HepG2 (cell line): ENCODE results near the gene CYP2C19. TPM values are rescaled to one million over a fixed set of nuclear protein-coding genes. Genes with fewer than 3 reads are reported as not detected.

Experiments used
- ATAC-seq: fragments of 200-7000 bp; cut with Tn5 transposase; 3 replicates; pipeline ENCODE4 v1.9.1; 2020; ENCODE audit warnings: mild to moderate bottlenecking, moderate library complexity
- BruUV-seq: library from RNA; stranded (reverse); fragments of 400-500 nt; replicated peaks from 2 replicates; lab custom pipeline; 2021; lab: Mats Ljungman, UMichigan
- CTCF ChIA-PET: fragments of 300-600 bp; formaldehyde crosslinking; extraction: SDS; loops from one replicate; lab custom pipeline; 2021; ENCODE audit warnings: low total read pairs, inconsistent platforms, low intra/inter-chr PET ratio; lab: Yijun Ruan, JAX
- POLR2A ChIA-PET: fragments of 350-600 bp; sonication (Branson Sonifier 250); formaldehyde crosslinking; loops from one replicate; lab custom pipeline; 2020; ENCODE audit warnings: antibody characterized with exemption, inconsistent platforms; lab: Yijun Ruan, JAX
- DNase-seq: peaks from one replicate; pipeline ENCODE4 v3.0.0-alpha.2; 2015; ENCODE audit warnings: low spot score
- FAIRE-seq: peaks from 3 replicates; lab custom pipeline; 2011; peaks lifted over from hg19 to GRCh38; lab: Jason Lieb, UNC
- H2AFZ ChIP-seq: one replicate; pipeline ENCODE4 v1.6.1; 2011; ENCODE audit warnings: low read length, inconsistent platforms
- H3K27ac ChIP-seq: fragments of 300-600 bp; 3 replicates; pipeline ENCODE4 v1.8.0; 2011; ENCODE audit warnings: mixed run types, mild to moderate bottlenecking, mixed read lengths, low read length, inconsistent platforms; ENCODE audit not compliant: insufficient read depth; ENCODE audit errors: extremely low read length
- H3K27me3 ChIP-seq, 2 experiments: fragments of 200-600 bp in 1 of 2; 2 replicates in 1 of 2; 3 replicates in 1 of 2; pipeline versions ENCODE4 v1.6.0 to v1.8.0; 2011; ENCODE audit warnings: low read length in 2 of 2, mild to moderate bottlenecking in 2 of 2, moderate library complexity in 2 of 2, inconsistent platforms in 1 of 2; ENCODE audit not compliant: insufficient read depth in 2 of 2, control insufficient read depth in 1 of 2
- H3K36me3 ChIP-seq, 2 experiments: fragments of 200-600 bp in 1 of 2; replicated peaks in 1 of 2; 2 replicates in 1 of 2; 3 replicates in 1 of 2; pipeline versions ENCODE4 v1.5.1 to v1.8.0; 2011; ENCODE audit warnings: low read length in 2 of 2, inconsistent platforms in 1 of 2; ENCODE audit not compliant: insufficient read depth in 2 of 2, control insufficient read depth in 1 of 2
- H3K4me1 ChIP-seq: 2 replicates; pipeline ENCODE4 v1.5.1; 2012; ENCODE audit warnings: low read length, inconsistent platforms; ENCODE audit not compliant: insufficient read depth
- H3K4me2 ChIP-seq: 2 replicates; pipeline ENCODE4 v1.6.0; 2011; ENCODE audit warnings: low read depth, low read length, inconsistent platforms
- H3K4me3 ChIP-seq, 3 experiments: fragments of 200-600 bp in 1 of 3; sonication (generic), shearing (Covaris generic) in 1 of 3; replicated peaks in 1 of 3; 2 replicates each; pipeline ENCODE4 v1.5.1; 2011 to 2016; ENCODE audit warnings: low read length in 3 of 3, inconsistent platforms in 2 of 3, low read depth in 2 of 3, mild to moderate bottlenecking in 2 of 3, control low read depth in 1 of 3, mixed read lengths in 1 of 3; ENCODE audit not compliant: insufficient read depth in 1 of 3
- H3K79me2 ChIP-seq: one replicate; pipeline ENCODE4 v1.6.1; 2011; ENCODE audit warnings: low read length, inconsistent platforms; ENCODE audit not compliant: insufficient read depth
- H3K9ac ChIP-seq: 2 replicates; pipeline ENCODE4 v1.6.0; 2011; ENCODE audit warnings: mild to moderate bottlenecking, low read depth, low read length, inconsistent platforms; ENCODE audit not compliant: insufficient read depth
- H3K9me3 ChIP-seq: 2 replicates; pipeline ENCODE4 v1.5.1; 2012; ENCODE audit warnings: mild to moderate bottlenecking, low read length
- H4K20me1 ChIP-seq: 2 replicates; pipeline ENCODE4 v1.6.0; 2011; ENCODE audit warnings: inconsistent platforms, mild to moderate bottlenecking, low read length, moderate library complexity; ENCODE audit not compliant: insufficient read depth
- JUND ChIP-seq: sonication (generic); formaldehyde crosslinking; IDR thresholded peaks from 2 replicates; pipeline ENCODE4 v1.8.0; 2022; ENCODE audit warnings: mild to moderate bottlenecking, missing genetic modification reagents
- KMT2B ChIP-seq: IDR thresholded peaks from 2 replicates; pipeline ENCODE4 v1.6.1; 2016; ENCODE audit warnings: missing genetic modification reagents, missing compliant biosample characterization
- NRL ChIP-seq: sonication (generic); formaldehyde crosslinking; IDR thresholded peaks from 2 replicates; pipeline ENCODE4 v1.5.0; 2020; ENCODE audit warnings: missing genetic modification reagents, mild to moderate bottlenecking, moderate library complexity, borderline replicate concordance
- ONECUT2 ChIP-seq: sonication (generic); formaldehyde crosslinking; IDR thresholded peaks from 2 replicates; pipeline ENCODE4 v1.4.0; 2020; ENCODE audit warnings: missing genetic modification reagents
- SALL2 ChIP-seq: sonication (generic); formaldehyde crosslinking; IDR thresholded peaks from 2 replicates; pipeline ENCODE4 v1.8.1; 2023; ENCODE audit warnings: mild to moderate bottlenecking, missing genetic modification reagents, inconsistent platforms
- ZFP82 ChIP-seq: sonication (generic); formaldehyde crosslinking; IDR thresholded peaks from 2 replicates; pipeline ENCODE4 v1.5.1; 2020; ENCODE audit warnings: mild to moderate bottlenecking, missing genetic modification reagents, borderline replicate concordance
- ZHX2 ChIP-seq, 2 experiments: sonication (generic) in 1 of 2; formaldehyde crosslinking in 1 of 2; IDR thresholded peaks; 2 replicates each; pipeline versions ENCODE4 v1.6.1 to v1.9.0; 2014 to 2022; ENCODE audit warnings: antibody characterized with exemption in 1 of 2, borderline replicate concordance in 1 of 2, inconsistent platforms in 1 of 2, low read depth in 1 of 2, missing genetic modification reagents in 1 of 2
- ZNF17 ChIP-seq: sonication (generic); formaldehyde crosslinking; IDR thresholded peaks from 2 replicates; pipeline ENCODE4 v1.5.0; 2020; ENCODE audit warnings: mild to moderate bottlenecking, missing genetic modification reagents
- ZNF512B ChIP-seq: sonication (generic); formaldehyde crosslinking; IDR thresholded peaks from 2 replicates; pipeline ENCODE4 v1.5.1; 2020; ENCODE audit warnings: missing genetic modification reagents, mild to moderate bottlenecking, borderline replicate concordance
- ZNF619 ChIP-seq: sonication (generic); formaldehyde crosslinking; IDR thresholded peaks from 2 replicates; pipeline ENCODE4 v1.4.0; 2020; ENCODE audit warnings: mild to moderate bottlenecking, missing genetic modification reagents
- ZNF790 ChIP-seq: sonication (generic); formaldehyde crosslinking; IDR thresholded peaks from 2 replicates; pipeline ENCODE4 v1.8.0; 2022; ENCODE audit warnings: missing genetic modification reagents, mild to moderate bottlenecking, borderline replicate concordance
- ZNF891 ChIP-seq: sonication (generic); formaldehyde crosslinking; IDR thresholded peaks from 2 replicates; pipeline ENCODE4 v1.5.0; 2020; ENCODE audit warnings: mild to moderate bottlenecking, missing genetic modification reagents
- WGBS: methylation state at CpG from one replicate; pipeline ENCODE4 v1.1.6; 2017; ENCODE audit warnings: low lambda C conversion rate; 5-methylcytosine and 5-hydroxymethylcytosine counted together
- in situ Hi-C: cut with HindIII; loops from 2 replicates; pipeline ENCODE4 v1.10.0; 2017; ENCODE audit warnings: low pct_unique_long_range_greater_than_20kb; ENCODE audit not compliant: extremely low pct_ligation_motif_present
- intact Hi-C: fragments of 100-400 bp; cut with micrococcal nuclease; formaldehyde crosslinking; loops from one replicate; pipeline ENCODE4 v1.10.0; 2022; ENCODE audit not compliant: unreplicated experiment
- polyA plus RNA-seq, 8 experiments: library from polyadenylated mRNA; depleted of rRNA in 3 of 8; stranded (reverse) in 7 of 8; unstranded in 1 of 8; fragments of >200 nt; fragmentation: Illumina TruSeq in 4 of 8; extraction: Trizol in 4 of 8; gene quantifications; 2 replicates each; pipeline versions ENCODE4 v1.2.1 to v1.2.3, GENCODE V29; 2011 to 2016; ENCODE audit warnings: low read depth in 4 of 8, missing spikeins in 1 of 8, mixed read lengths in 1 of 8; ENCODE audit not compliant: insufficient read depth in 1 of 8
- total RNA-seq, 5 experiments: library from RNA; depleted of rRNA; stranded (reverse); fragments of >200 nt; fragmentation: Illumina TruSeq; extraction: Trizol; gene quantifications; 2 replicates each; pipeline ENCODE4 v1.2.3, GENCODE V29; 2016; ENCODE audit warnings: low read depth in 1 of 5
- TF ChIP-seq, protein P1 (sequence below): IDR thresholded peaks from 2 replicates; pipeline ENCODE4 v1.6.1; 2018; ENCODE audit warnings: missing genetic modification reagents
- TF ChIP-seq, protein P2 (sequence below): sonication (generic); formaldehyde crosslinking; IDR thresholded peaks from 2 replicates; pipeline ENCODE4 v1.5.0; 2020; ENCODE audit warnings: missing genetic modification reagents, mild to moderate bottlenecking, borderline replicate concordance

Gene CYP2C19
- total and polyA plus RNA-seq, 2 of the 13 experiments (the other 11 are each of a cell fraction or from before 2014, with no cell fraction given): not detected

DNA sequence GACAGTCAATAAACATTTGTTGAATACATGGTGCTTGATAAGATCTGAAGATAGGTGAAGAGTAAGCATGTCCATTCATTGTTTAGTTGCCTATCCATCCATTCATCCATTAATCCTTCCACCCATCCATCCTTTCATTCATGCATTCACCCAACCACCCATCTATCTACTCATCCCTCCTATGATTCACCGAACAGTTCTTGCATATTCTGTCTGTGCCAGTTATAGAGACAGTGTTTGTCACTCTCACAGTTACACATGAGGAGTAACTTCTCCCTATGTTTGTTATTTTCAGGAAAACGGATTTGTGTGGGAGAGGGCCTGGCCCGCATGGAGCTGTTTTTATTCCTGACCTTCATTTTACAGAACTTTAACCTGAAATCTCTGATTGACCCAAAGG lies 90.0 kb downstream of the CYP2C19 start:
- H3K27me3 ChIP-seq: no peaks in the 10 kb centered on the region
- TF ChIP-seq SALL2 (CRISPR knock-in tag) (no peak), ONECUT2 (no peak), ZNF17 (CRISPR knock-in tag) (no peak), ZHX2 (IDR thresholded peaks at IDR 0.05; ENCODE audit: low read depth) (no peak), ZHX2 (CRISPR knock-in tag; IDR thresholded peaks at IDR 0.05; ENCODE audit: borderline replicate concordance) (no peak), KMT2B (CRISPR knock-in tag) (no peak), ZNF790 (no peak), NRL (CRISPR knock-in tag) (no peak), JUND (CRISPR knock-in tag) (no peak), ZNF891 (CRISPR knock-in tag) (no peak), ZNF512B (CRISPR knock-in tag) (no peak), ZFP82 (CRISPR knock-in tag) (no peak), ZNF619 (CRISPR knock-in tag) (no peak)
- TF ChIP-seq, protein P1, sequence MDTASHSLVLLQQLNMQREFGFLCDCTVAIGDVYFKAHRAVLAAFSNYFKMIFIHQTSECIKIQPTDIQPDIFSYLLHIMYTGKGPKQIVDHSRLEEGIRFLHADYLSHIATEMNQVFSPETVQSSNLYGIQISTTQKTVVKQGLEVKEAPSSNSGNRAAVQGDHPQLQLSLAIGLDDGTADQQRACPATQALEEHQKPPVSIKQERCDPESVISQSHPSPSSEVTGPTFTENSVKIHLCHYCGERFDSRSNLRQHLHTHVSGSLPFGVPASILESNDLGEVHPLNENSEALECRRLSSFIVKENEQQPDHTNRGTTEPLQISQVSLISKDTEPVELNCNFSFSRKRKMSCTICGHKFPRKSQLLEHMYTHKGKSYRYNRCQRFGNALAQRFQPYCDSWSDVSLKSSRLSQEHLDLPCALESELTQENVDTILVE (CRISPR knock-in tag): no peak
- TF ChIP-seq, protein P2, sequence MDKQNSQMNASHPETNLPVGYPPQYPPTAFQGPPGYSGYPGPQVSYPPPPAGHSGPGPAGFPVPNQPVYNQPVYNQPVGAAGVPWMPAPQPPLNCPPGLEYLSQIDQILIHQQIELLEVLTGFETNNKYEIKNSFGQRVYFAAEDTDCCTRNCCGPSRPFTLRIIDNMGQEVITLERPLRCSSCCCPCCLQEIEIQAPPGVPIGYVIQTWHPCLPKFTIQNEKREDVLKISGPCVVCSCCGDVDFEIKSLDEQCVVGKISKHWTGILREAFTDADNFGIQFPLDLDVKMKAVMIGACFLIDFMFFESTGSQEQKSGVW (CRISPR knock-in tag): no peak

More for the DNA sequence above, 90.0 kb downstream of the CYP2C19 start:
- H4K20me1 ChIP-seq: no peaks in the 10 kb centered on the region
- H2AFZ ChIP-seq: no peak overlapping the region
- intact Hi-C loops: no loop called here
- ChIA-PET CTCF (no interaction called here), POLR2A (no interaction called here)
- no peaks in the 10 kb centered on the region for H3K79me2 ChIP-seq
- in situ Hi-C loops: no loop called here
- DNase-seq (no peak), ATAC-seq (no peak), FAIRE-seq (no peak)
- no peaks in the 10 kb centered on the region for H3K36me3 ChIP-seq
- no peak overlapping the region for H3K4me3 ChIP-seq
- H3K9ac ChIP-seq: no peak overlapping the region
- no peak overlapping the region for H3K27ac ChIP-seq
- H3K9me3 ChIP-seq: no peaks in the 10 kb centered on the region
- no peak overlapping the region for H3K4me2 ChIP-seq
- H3K4me1 ChIP-seq: no peaks in the 10 kb centered on the region
- no TSS peak for BruUV-seq
- WGBS: 22% methylated on average over 3 of the region's 3 CpGs
